ENCODE measurements around the gene TSPAN4. TPM values are rescaled to one million over a fixed set of nuclear protein-coding genes. Genes with fewer than 3 reads are reported as not detected.
A peak's percentile ranks its signal among the peaks of the same experiment; 100 is the strongest.

The TSPAN4 gene
- total RNA-seq, 2 donors from 2014 or later: 2.1 to 3.0 TPM

GRCh38 chr11:883527-883926 lies 40.9 kb downstream of the TSPAN4 start:
- ATAC-seq (no peak), DNase-seq (no peak)
- H3K36me3 Mint-ChIP-seq (ENCODE audit: low read depth): peaks cover 7% of the 10 kb centered on the region
- H3K4me1 Mint-ChIP-seq: peaks cover 9% of the 10 kb centered on the region
- no peak overlapping the region for H3K4me3 Mint-ChIP-seq
- H3K9me3 ChIP-seq (ENCODE audit: control insufficient read depth, low read length, poor library complexity, severe bottlenecking): no peaks in the 10 kb centered on the region
- no peak overlapping the region for H3K27ac Mint-ChIP-seq
- H3K27me3 Mint-ChIP-seq: no peaks in the 10 kb centered on the region

- ATAC-seq (no peak), DNase-seq (no peak)
- no peaks in the 10 kb centered on the region for H3K9me3 ChIP-seq (ENCODE audit: control insufficient read depth, low read length, poor library complexity, severe bottlenecking)
- H3K27ac Mint-ChIP-seq: no peak overlapping the region
- H3K4me3 Mint-ChIP-seq: no peak overlapping the region
- no peaks in the 10 kb centered on the region for H3K27me3 Mint-ChIP-seq
- peaks cover 12% of the 10 kb centered on the region for H3K4me1 Mint-ChIP-seq
- peaks cover 6% of the 10 kb centered on the region for H3K36me3 Mint-ChIP-seq (ENCODE audit: low read depth)
These were observed 42.0 kb downstream of the TSPAN4 start for GRCh38 chr11:884578-885070.

GRCh38 chr11:886568-886967 lies 43.9 kb downstream of the TSPAN4 start:
- Mint-ChIP-seq H3K27ac (no peak overlapping the region), H3K4me3 (no peak overlapping the region), H3K4me1 (peaks cover 12% of the 10 kb centered on the region), H3K36me3 (ENCODE audit: low read depth) (peaks cover 6% of the 10 kb centered on the region), H3K27me3 (no peaks in the 10 kb centered on the region)
- H3K9me3 ChIP-seq (ENCODE audit: control insufficient read depth, low read length, poor library complexity, severe bottlenecking): no peaks in the 10 kb centered on the region
- DNase-seq: no peak
- ATAC-seq: no peak

GRCh38 chr11:887589-887988 lies 44.9 kb downstream of the TSPAN4 start:
- peak overlapping the region; percentile 47 for H3K27ac Mint-ChIP-seq
- H3K27me3 Mint-ChIP-seq: no peaks in the 10 kb centered on the region
- H3K9me3 ChIP-seq (ENCODE audit: control insufficient read depth, low read length, poor library complexity, severe bottlenecking): no peaks in the 10 kb centered on the region
- H3K4me3 Mint-ChIP-seq: no peak overlapping the region
- DNase-seq (no peak), ATAC-seq (no peak)
- peaks cover 3% of the 10 kb centered on the region for H3K36me3 Mint-ChIP-seq (ENCODE audit: low read depth)
- peaks cover 12% of the 10 kb centered on the region for H3K4me1 Mint-ChIP-seq

GRCh38 chr11:888310-889212 lies 45.9 kb downstream of the TSPAN4 start:
- H3K27me3 Mint-ChIP-seq: no peaks in the 10 kb centered on the region
- no peak overlapping the region for H3K27ac Mint-ChIP-seq
- DNase-seq: no peak

DNA sequence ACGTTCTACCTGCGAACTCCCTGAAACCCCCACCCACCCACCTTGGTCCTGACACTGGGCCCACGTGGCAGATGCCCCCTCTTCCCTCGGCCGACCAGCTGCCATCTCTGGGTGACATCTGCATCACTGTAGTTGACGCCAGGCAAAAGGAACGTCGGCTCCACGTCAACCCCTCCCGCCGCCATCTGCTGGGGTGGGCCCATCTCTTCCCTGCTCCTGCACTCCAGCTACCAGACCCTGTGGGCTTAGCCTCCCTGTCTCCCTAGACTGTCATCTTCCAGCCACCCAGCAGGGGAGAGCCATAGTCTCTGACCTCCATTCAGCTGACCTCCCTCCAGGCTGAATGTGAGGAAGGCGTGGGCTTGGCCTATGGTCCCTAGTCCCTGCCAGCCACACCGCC lies 46.6 kb downstream of the TSPAN4 start:
- Mint-ChIP-seq H3K4me3 (no peak overlapping the region), H3K27me3 (no peaks in the 10 kb centered on the region), H3K4me1 (peaks cover 12% of the 10 kb centered on the region), H3K36me3 (ENCODE audit: low read depth) (peaks cover 3% of the 10 kb centered on the region), H3K27ac (no peak overlapping the region)
- no peak for ATAC-seq
- H3K9me3 ChIP-seq (ENCODE audit: control insufficient read depth, low read length, poor library complexity, severe bottlenecking): no peaks in the 10 kb centered on the region
- DNase-seq: no peak

More at GRCh38 chr11:888310-889212, 45.9 kb downstream of the TSPAN4 start:
- H3K9me3 ChIP-seq (ENCODE audit: control insufficient read depth, low read length, poor library complexity, severe bottlenecking): no peaks in the 10 kb centered on the region
- no peak overlapping the region for H3K4me3 Mint-ChIP-seq
- H3K4me1 Mint-ChIP-seq: peaks cover 12% of the 10 kb centered on the region
- no peak for ATAC-seq
- H3K36me3 Mint-ChIP-seq (ENCODE audit: low read depth): peaks cover 3% of the 10 kb centered on the region

GRCh38 chr11:889687-890475 lies 47.2 kb downstream of the TSPAN4 start:
- ATAC-seq: no peak
- H3K36me3 Mint-ChIP-seq (ENCODE audit: low read depth): peaks cover 3% of the 10 kb centered on the region
- peak overlapping the region; percentile 37 for H3K27ac Mint-ChIP-seq
- no peak overlapping the region for H3K4me3 Mint-ChIP-seq
- DNase-seq: no peak
- H3K27me3 Mint-ChIP-seq: no peaks in the 10 kb centered on the region
- peaks cover 12% of the 10 kb centered on the region for H3K4me1 Mint-ChIP-seq
- H3K9me3 ChIP-seq (ENCODE audit: control insufficient read depth, low read length, poor library complexity, severe bottlenecking): no peaks in the 10 kb centered on the region

DNA sequence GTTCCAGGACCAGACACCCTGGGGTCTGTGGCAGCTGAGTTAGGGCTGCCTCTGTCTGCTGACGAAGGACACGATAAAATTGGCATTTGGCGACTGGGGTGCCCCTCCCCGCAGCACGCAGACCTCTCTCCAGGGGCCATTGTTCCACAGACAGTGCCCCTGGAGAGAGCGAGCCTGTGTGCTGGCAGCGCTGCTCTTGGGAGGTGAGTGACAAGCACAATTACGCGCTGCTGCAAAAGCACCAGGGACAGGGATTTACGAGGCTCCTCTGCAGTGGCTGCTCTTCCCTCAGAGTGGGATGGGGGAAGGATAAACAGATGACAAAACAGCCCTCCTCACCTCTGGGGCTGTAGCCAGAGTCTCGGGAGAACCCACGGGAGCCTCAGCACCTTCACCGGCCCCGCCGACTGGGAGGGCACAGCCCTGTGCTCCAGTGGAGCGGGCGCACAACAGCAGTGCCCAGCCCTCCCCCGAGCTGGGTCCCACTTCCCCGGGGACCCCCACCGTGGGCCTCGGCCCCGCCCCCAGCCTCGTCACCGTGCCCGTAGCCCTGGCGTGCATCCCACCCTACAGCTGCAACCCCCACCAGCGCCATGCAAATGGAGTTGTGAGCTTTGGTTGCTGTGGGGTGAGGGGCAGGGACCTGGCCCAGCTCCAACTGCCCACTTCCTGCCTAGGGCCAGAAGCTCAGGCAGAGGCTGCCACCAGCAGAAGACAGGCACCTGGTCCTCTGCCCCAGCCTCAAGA lies 48.3 kb downstream of the TSPAN4 start:
- Mint-ChIP-seq H3K4me1 (peaks cover 9% of the 10 kb centered on the region), H3K36me3 (ENCODE audit: low read depth) (peaks cover 3% of the 10 kb centered on the region), H3K4me3 (no peak overlapping the region), H3K27ac (no peak overlapping the region), H3K27me3 (no peaks in the 10 kb centered on the region)
- H3K9me3 ChIP-seq (ENCODE audit: control insufficient read depth, low read length, poor library complexity, severe bottlenecking): no peaks in the 10 kb centered on the region
- ATAC-seq (no peak), DNase-seq (no peak)

DNA sequence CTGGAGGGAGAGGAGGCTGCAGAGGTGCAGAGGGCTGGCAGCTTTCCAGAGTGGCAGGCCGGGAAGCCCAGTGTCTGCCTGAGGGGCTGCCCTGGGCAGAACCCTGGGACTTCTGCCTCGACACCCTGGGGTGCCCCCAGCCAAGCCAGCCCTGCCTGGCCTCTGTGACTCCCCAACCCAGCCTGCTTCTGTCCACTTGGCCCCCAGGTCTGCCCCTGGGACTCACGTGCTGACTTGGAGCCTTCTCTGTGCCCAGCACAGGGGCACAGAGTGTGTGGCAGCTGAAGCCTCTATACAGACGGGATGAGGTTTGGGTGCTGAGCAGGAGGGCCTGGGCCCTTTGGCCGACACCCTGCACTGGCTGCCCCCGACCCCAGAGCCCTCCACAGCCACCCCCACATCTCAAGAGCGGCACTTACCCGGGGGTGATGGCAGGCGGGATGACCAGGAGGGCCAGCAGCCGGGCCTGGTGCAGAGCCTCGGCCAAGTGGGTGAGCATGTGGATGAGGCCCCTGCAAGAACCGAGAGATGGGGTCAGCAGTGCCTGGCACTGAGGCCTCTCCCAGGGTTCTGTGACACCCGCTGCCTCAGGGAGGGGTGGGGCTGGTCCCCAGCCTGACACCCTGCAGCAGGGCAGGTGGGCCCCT lies 50.5 kb downstream of the TSPAN4 start:
- no peak overlapping the region for H3K27ac Mint-ChIP-seq
- no peaks in the 10 kb centered on the region for H3K27me3 Mint-ChIP-seq
- DNase-seq: no peak
- no peaks in the 10 kb centered on the region for H3K36me3 Mint-ChIP-seq (ENCODE audit: low read depth)
- H3K4me1 Mint-ChIP-seq: peaks cover 3% of the 10 kb centered on the region
- H3K9me3 ChIP-seq (ENCODE audit: control insufficient read depth, low read length, poor library complexity, severe bottlenecking): no peaks in the 10 kb centered on the region
- H3K4me3 Mint-ChIP-seq: no peak overlapping the region
- no peak for ATAC-seq

DNA sequence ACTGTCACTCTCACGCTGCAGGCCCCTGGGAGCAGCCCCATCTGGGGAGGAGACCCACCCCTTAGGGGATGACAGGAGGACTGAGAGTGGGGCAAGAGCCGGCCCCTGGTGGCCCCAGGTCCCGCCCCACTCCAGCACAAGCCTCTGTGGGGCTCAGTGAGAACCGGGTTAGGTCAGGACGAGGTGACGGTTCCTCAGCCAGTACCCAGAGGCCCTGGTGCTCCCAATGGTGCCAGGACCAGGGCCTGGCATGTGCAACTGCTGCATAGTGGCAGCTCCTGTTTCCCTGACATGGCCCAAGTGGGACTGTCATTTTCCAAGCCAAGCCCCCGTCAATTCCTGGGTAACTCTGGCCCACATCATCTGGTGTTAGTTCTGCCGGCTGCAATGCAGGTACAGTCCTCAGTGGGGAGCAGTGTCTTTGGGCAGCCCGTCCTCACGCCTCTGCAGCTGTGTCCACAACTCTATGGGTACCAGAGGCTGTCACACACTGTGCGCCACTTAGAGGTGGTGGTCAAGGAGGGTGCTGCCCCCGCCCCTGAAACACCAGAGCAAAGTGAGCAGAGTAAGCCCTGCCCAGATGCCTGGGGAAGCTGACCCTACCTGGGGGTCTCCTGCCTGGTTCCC lies 52.0 kb downstream of the TSPAN4 start:
- H3K4me3 Mint-ChIP-seq: no peak overlapping the region
- no peaks in the 10 kb centered on the region for H3K27me3 Mint-ChIP-seq
- no peak for ATAC-seq
- no peak for DNase-seq
- no peaks in the 10 kb centered on the region for H3K9me3 ChIP-seq (ENCODE audit: control insufficient read depth, low read length, poor library complexity, severe bottlenecking)
- no peak overlapping the region for H3K27ac Mint-ChIP-seq
- H3K4me1 Mint-ChIP-seq: no peaks in the 10 kb centered on the region
- no peaks in the 10 kb centered on the region for H3K36me3 Mint-ChIP-seq (ENCODE audit: low read depth)

GRCh38 chr11:895331-896110 lies 52.9 kb downstream of the TSPAN4 start:
- H3K4me3 Mint-ChIP-seq: no peak overlapping the region
- no peaks in the 10 kb centered on the region for H3K27me3 Mint-ChIP-seq
- ATAC-seq: no peak
- no peaks in the 10 kb centered on the region for H3K4me1 Mint-ChIP-seq
- H3K27ac Mint-ChIP-seq: no peak overlapping the region
- no peaks in the 10 kb centered on the region for H3K9me3 ChIP-seq (ENCODE audit: control insufficient read depth, low read length, poor library complexity, severe bottlenecking)
- peaks cover 2% of the 10 kb centered on the region for H3K36me3 Mint-ChIP-seq (ENCODE audit: low read depth)
- DNase-seq: no peak

Measured in T-helper 17 cell (primary cell).